GM21360 (cell line): Measurements from ENCODE around the gene CCDC167.

Experiments
- ATAC-seq: cut with Tn5 transposase; IDR thresholded peaks from one replicate; pipeline ENCODE4 v1.9.1; 2021; ENCODE audit warnings: mild to moderate bottlenecking, moderate library complexity; ENCODE audit not compliant: unreplicated experiment

CCDC167 gene

DNA sequence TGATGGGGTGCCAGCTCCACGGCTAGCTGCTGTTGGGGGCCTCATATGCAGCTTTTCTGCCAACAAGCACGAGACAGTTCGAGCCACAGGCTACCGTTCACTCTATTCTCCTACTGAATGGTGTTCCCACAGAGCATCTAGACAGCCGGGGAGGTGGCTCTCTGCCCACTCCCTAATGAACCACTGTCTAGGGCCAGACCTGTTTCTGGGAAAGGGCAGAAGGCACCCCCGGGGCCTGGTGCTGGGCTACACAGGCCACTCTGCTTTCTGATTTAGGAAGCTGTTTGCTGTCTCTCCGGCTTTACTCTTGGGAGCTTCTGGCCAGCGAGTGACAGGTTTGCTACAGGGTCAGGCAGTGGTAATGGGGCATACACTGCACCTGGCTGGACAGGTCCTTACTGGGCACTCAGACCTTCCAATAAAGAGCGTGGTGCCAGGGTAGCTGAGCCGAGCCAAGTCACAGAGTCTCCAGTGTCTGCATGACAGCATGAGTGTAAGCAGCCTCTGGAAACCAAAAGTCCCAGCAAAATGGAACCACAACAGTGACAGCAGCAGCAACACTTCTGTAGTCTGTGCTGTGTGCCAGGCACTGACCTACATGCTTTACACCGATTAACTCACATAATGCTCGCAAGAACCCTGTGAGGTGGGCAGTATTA, 8.4 kb downstream of the CCDC167 start:
- no peak for ATAC-seq

GRCh38 chr6:37490536-37491170, 9.0 kb downstream of the CCDC167 start:
- ATAC-seq = no peak

GRCh38 chr6:37489697-37490336, 9.9 kb downstream of the CCDC167 start:
- no peak for ATAC-seq

DNA sequence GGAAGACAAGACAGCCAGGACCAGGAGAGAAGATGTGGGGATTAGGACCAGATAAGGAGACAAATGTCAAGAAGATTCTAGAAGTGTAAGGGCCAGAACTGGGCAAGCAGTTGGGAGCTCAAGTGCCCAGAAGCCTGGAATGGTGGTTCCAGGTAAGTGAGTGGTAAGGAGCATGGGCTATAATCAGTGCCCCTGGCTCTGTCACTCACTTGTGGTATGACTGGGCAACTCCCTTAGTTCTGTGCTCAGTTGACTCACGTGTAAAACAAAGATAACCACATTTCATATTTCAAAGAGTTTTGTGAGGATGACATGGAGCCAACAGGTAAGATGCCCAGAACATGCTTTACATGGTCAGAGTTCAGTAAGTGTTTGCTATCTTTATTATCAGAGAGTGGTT, 11.2 kb downstream of the CCDC167 start:
- ATAC-seq = no peak

DNA sequence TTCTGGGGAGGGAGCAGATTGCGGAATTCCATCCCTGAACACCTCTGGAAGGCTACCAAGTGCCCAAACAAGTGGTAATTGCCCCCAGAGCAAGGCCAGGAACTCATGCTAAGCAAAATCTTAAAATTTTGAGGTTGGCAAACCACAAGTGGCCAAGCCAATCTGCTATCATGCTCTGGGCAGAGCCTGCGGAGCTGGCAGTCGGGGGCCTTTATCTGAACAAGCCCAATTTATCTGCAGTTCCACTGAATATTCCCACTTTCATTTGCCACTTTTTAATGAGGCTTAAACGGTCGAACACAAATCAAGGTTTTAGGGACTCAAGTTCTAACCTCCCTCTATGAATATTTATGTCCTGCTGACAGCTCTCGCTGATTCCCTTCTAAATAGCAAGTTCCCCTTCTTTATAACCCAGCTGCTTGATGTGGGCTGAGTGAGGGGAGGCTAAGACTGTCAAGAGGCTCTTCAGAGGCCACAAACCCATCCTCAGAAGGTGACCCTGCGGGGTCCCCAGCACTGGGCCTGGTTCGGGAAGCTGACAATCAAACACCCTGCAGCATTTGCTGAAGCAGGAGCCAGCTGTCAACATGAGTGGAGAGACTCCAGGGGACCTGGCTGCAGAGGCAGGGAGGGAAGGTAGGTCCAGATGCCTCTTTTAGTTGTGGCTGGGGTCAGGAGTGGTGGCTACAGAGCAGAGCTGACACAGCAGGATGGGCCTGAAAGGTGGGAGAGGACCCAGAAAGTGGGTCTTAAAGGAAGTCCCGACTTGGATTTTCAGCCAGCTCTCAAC, 11.9 kb downstream of the CCDC167 start:
- ATAC-seq = no peak

- ATAC-seq = no peak
Observed at GRCh38 chr6:37486121-37486839, 13.4 kb downstream of the CCDC167 start.

- ATAC-seq = no peak
Observed at GRCh38 chr6:37485291-37485702, 14.4 kb downstream of the CCDC167 start.

- ATAC-seq = no peak
Observed at GRCh38 chr6:37484786-37485170, 14.9 kb downstream of the CCDC167 start.

GRCh38 chr6:37483917-37484785, 15.5 kb downstream of the CCDC167 start:
- no peak for ATAC-seq

DNA sequence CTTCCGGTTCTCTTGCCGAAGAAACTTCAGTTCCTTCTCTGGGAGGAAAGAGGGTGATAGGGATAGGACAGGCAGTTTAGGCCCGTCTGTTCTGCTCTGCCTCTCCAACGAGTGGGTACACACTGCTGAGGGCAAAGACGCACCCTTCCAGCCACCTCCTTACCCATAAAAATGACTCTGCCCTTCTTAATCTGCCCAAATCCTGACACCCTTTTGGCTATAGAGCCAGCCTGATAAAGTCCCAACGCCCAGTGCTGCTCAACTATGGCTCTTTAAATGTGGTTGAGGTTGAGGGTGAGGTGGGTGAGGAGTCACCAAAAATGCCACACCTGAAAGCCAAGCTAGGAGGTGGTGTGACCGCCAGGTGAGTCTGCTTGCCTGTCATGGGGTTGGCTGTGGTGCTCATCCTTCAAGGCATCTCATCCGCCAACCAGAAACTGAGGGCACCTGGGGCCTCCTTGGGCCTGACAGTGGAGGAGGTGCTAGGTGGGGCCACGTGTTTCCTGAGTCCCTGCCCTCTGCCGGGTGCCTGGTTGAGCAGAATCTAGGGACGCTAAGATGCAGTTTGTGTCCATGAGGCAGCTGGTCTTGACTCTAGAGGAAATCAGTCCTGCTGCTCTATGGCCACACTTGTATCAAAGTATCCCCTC, 16.3 kb downstream of the CCDC167 start:
- ATAC-seq = no peak

GRCh38 chr6:37482606-37483251, 17.0 kb downstream of the CCDC167 start:
- ATAC-seq = no peak

- ATAC-seq = no peak
Observed at GRCh38 chr6:37481711-37482605, 17.7 kb downstream of the CCDC167 start.

- no peak for ATAC-seq
Observed at GRCh38 chr6:37480951-37481534, 18.6 kb downstream of the CCDC167 start.

DNA sequence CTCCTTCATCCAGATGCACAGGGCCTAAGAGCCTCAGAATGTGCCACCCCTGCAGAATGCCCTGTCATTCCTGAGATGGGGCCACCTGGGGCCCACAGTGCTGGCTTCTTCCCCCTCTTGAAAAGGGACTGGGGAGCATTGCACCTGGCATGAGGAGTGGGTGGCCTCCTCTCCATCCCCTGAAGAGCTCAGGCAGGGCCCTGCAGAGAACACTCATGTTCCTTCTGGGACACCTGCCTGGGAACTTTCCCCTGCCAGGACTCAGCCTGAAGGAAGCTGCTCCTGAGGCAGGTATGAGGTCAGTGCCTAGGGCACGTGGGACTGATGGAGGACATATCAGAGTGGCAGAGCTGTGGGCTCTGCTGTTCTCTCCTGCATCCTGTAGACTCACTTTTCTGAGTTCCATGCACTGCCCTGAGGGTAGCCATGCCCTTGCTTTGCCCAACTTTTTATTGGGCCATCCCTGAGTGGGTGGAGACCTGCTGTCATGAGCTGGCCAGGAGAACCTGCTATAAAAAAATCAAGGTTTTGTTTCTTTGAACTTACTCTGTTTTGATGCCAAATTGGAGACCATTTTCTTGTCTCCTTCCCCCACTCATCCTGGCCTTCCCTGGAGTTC, 19.5 kb downstream of the CCDC167 start:
- no peak for ATAC-seq

GRCh38 chr6:37479266-37479854, 20.3 kb downstream of the CCDC167 start:
- no peak for ATAC-seq

- no peak for ATAC-seq
Observed at GRCh38 chr6:37478827-37479226, 20.9 kb downstream of the CCDC167 start.
